Fibroblast of the aortic adventitia (primary cell): ENCODE data around the gene NEDD4L. TPM values are rescaled to one million over a fixed set of nuclear protein-coding genes. Genes with fewer than 3 reads are reported as not detected.

Experiments
- DNase-seq: peaks from one replicate; pipeline ENCODE4 v3.0.0-alpha.2; 2010; ENCODE audit warnings: low read depth
- H3K4me3 ChIP-seq: 2 replicates; pipeline ENCODE4 v1.5.1; 2011; ENCODE audit warnings: low read depth, mild to moderate bottlenecking, control low read depth, low read length, moderate library complexity
- total RNA-seq: library from RNA; depleted of rRNA; stranded (reverse); fragments of >200 nt; gene quantifications from 2 replicates; pipeline ENCODE4 v1.2.3, GENCODE V29; 2012; ENCODE audit warnings: low replicate concordance
- TF ChIP-seq, protein P1 (sequence below): IDR thresholded peaks from 2 replicates; pipeline ENCODE4 v1.5.1; 2011; ENCODE audit warnings: mild to moderate bottlenecking, low read length, control low read depth, inconsistent platforms; ENCODE audit not compliant: insufficient read depth

NEDD4L gene
- total RNA-seq, 1 donor = 22.2 TPM

- no peak for DNase-seq
- TF ChIP-seq, protein P1, sequence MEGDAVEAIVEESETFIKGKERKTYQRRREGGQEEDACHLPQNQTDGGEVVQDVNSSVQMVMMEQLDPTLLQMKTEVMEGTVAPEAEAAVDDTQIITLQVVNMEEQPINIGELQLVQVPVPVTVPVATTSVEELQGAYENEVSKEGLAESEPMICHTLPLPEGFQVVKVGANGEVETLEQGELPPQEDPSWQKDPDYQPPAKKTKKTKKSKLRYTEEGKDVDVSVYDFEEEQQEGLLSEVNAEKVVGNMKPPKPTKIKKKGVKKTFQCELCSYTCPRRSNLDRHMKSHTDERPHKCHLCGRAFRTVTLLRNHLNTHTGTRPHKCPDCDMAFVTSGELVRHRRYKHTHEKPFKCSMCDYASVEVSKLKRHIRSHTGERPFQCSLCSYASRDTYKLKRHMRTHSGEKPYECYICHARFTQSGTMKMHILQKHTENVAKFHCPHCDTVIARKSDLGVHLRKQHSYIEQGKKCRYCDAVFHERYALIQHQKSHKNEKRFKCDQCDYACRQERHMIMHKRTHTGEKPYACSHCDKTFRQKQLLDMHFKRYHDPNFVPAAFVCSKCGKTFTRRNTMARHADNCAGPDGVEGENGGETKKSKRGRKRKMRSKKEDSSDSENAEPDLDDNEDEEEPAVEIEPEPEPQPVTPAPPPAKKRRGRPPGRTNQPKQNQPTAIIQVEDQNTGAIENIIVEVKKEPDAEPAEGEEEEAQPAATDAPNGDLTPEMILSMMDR = no peak
- H3K4me3 ChIP-seq = no peak overlapping the region
These were observed 342.8 kb downstream of the NEDD4L start for GRCh38 chr18:58386780-58387179.

GRCh38 chr18:58387716-58388115, 343.7 kb downstream of the NEDD4L start:
- TF ChIP-seq, protein P1 = no peak
- no peak overlapping the region for H3K4me3 ChIP-seq
- no peak for DNase-seq

GRCh38 chr18:58388736-58389135, 344.7 kb downstream of the NEDD4L start:
- no peak overlapping the region for H3K4me3 ChIP-seq
- TF ChIP-seq, protein P1 = no peak
- no peak for DNase-seq

- no peak overlapping the region for H3K4me3 ChIP-seq
- TF ChIP-seq, protein P1 = no peak
- no peak for DNase-seq
These were observed 345.7 kb downstream of the NEDD4L start for GRCh38 chr18:58389745-58390144.

DNA sequence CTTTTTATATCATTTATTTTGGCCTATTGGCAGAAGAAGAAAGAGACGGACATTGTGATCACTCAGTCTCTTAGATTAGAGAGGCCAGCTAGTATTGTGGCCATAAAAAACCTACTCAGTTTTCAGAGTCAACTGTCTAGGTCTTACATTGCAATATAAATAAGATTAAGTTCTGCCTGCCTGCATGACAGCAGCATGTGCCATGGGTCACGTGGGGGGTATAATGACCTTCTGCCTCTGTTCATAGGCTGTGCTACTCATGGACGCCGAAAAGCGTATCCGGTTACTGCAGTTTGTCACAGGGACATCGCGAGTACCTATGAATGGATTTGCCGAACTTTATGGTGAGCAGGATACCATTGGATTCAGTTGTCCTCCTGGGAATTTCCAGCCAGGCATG, 346.4 kb downstream of the NEDD4L start:
- TF ChIP-seq, protein P1 = no peak
- H3K4me3 ChIP-seq = no peak overlapping the region
- DNase-seq = no peak

- DNase-seq = peak; percentile 52
- TF ChIP-seq, protein P1 = no peak
- H3K4me3 ChIP-seq = no peak overlapping the region
These were observed 347.3 kb downstream of the NEDD4L start for GRCh38 chr18:58391231-58391825.

- TF ChIP-seq, protein P1 = no peak
- H3K4me3 ChIP-seq = no peak overlapping the region
- DNase-seq = peak; percentile 8
These were observed 347.9 kb downstream of the NEDD4L start for GRCh38 chr18:58391932-58392323.
